Measurements from ENCODE around the gene ZNF264. TPM values are rescaled to one million over a fixed set of nuclear protein-coding genes. Genes with fewer than 3 reads are reported as not detected.

Gene ZNF264
- total and polyA plus RNA-seq, 2 of the 8 experiments (the other 6 are each of a cell fraction or from before 2014, with no cell fraction given) = 3.6 to 20.0 TPM

- Histone ChIP-seq H3K56ac (replicated peaks; ENCODE audit: insufficient read length, low read depth, low read length) (no peak overlapping the region), H3K27me3 (replicated peaks in 1 of 4; ENCODE audit: control insufficient read depth in 3 of 4, extremely low read depth in 1 of 4, insufficient read depth in 3 of 4, low read length in 3 of 4) (no peaks in the 10 kb centered on the region), H3K4ac (replicated peaks; ENCODE audit: insufficient read length, low read depth, low read length) (no peak overlapping the region), H3K79me2 (ENCODE audit: control insufficient read depth in 1 of 2, insufficient read depth in 2 of 2, low read length in 2 of 2) (peaks cover 4 to 29% of the 10 kb centered on the region in 2 experiments), H3K18ac (ENCODE audit: extremely low read depth, low read length) (no peak overlapping the region), H3K23me2 (ENCODE audit: low read depth, low read length) (peaks cover 6% of the 10 kb centered on the region), H2BK12ac (ENCODE audit: low read depth, low read length) (no peak overlapping the region), H2BK120ac (replicated peaks; ENCODE audit: low read depth, low read length) (no peak overlapping the region), H3K14ac (ENCODE audit: insufficient read length) (no peak overlapping the region), H2AK5ac (ENCODE audit: low read depth, low read length) (no peak overlapping the region), H3K4me3 (ENCODE audit: extremely low read depth in 1 of 4, insufficient read depth in 2 of 4, low read depth in 3 of 4, low read length in 4 of 4) (no peak overlapping the region), H3K79me1 (ENCODE audit: low read depth, low read length) (peaks cover 9% of the 10 kb centered on the region; the same call in 1 of the 2 replicates), H2AFZ (ENCODE audit: low read length) (no peak overlapping the region), H2BK20ac (ENCODE audit: low read length) (no peak overlapping the region), H4K5ac (ENCODE audit: insufficient read length, low read depth, low read length) (no peak overlapping the region), H3K9me3 (ENCODE audit: insufficient read depth in 2 of 2, low read depth in 1 of 2, low read length in 1 of 2) (no peaks in the 10 kb centered on the region), H4K20me1 (replicated peaks in 1 of 2; ENCODE audit: control insufficient read depth in 1 of 2, insufficient read depth in 2 of 2, low read length in 2 of 2) (peaks cover 2 to 3% of the 10 kb centered on the region in 2 experiments), H3K27ac (ENCODE audit: low read depth, low read length) (no peak overlapping the region), H2BK15ac (ENCODE audit: low read length) (no peak overlapping the region), H2BK5ac (ENCODE audit: low read depth, low read length) (no peak overlapping the region), H3K4me1 (replicated peaks in 1 of 4; ENCODE audit: control insufficient read depth in 3 of 4, insufficient read depth in 4 of 4, low read length in 3 of 4) (peaks cover 0 to 4% (median 2%) of the 10 kb centered on the region in 4 experiments; a peak in 2 of 7 replicates), H4K91ac (replicated peaks; ENCODE audit: insufficient read length, low read length) (no peak overlapping the region), H3K36me3 (ENCODE audit: control insufficient read depth in 2 of 4, insufficient read depth in 4 of 4, low read length in 3 of 4) (peaks cover 6 to 35% (median 24%) of the 10 kb centered on the region in 4 experiments; a peak in 7 of 8 replicates), H3K4me2 (ENCODE audit: insufficient read depth in 1 of 2, low read depth in 2 of 2, low read length in 2 of 2) (no peak overlapping the region), H3K9ac (replicated peaks in 1 of 4; ENCODE audit: extremely low read depth in 1 of 4, low read depth in 3 of 4, low read length in 3 of 4) (no peak overlapping the region), H4K8ac (ENCODE audit: extremely low read depth, insufficient read depth, low read length) (no peak overlapping the region), H3K23ac (ENCODE audit: insufficient read length) (no peak overlapping the region)
- CTCF ChIA-PET (ENCODE audit: partially characterized antibody) = interaction anchor here (1.0 kb wide), 2 partner anchors 159 to 160 kb away, joined by 3 read pairs; no protein-coding TSS in a partner anchor
- FAIRE-seq (no peak), DNase-seq (ENCODE audit: low read depth in 1 of 2, low spot score in 2 of 2) (no peak)
- WGBS, 2 experiments (ENCODE audit: extremely low coverage in 1 of 2, insufficient coverage in 1 of 2, insufficient read length in 1 of 2, insufficient replicate concordance in 2 of 2, low coverage in 1 of 2, low lambda C conversion rate in 2 of 2, missing lambda C conversion rate in 1 of 2) = 92% methylated on average over 6 of the region's 6 CpGs; no CpG with 5 or more reads in 1 of the 2 experiments
- POLR2A ChIA-PET (ENCODE audit: partially characterized antibody) = interaction anchor here (0.6 to 2.0 kb wide), 3 partner anchors 43 to 640 kb away, joined by 3 to 4 read pairs (median 3); partner anchors contain the start of gene ZNF264
- TF ChIP-seq POU5F1 (IDR thresholded peaks at IDR 0.05; ENCODE audit: low read depth, low read length) (no peak), TCF12 (IDR thresholded peaks at IDR 0.05; ENCODE audit: low read depth, low read length) (no peak), CBX8 (IDR thresholded peaks at IDR 0.05; ENCODE audit: borderline replicate concordance, low read depth, low read length) (no peak), EGR1 (IDR thresholded peaks at IDR 0.05; ENCODE audit: borderline replicate concordance, low read depth, low read length) (no peak), GABPA (IDR thresholded peaks at IDR 0.05; ENCODE audit: borderline replicate concordance, insufficient read depth, low read length) (no peak), RAD21 (IDR thresholded peaks at IDR 0.05 in 1 of 2, conservative IDR thresholded peaks at IDR 0.05 in 1 of 2; ENCODE audit: low read depth in 2 of 2, low read length in 2 of 2) (no peak), EP300 (IDR thresholded peaks at IDR 0.05; ENCODE audit: borderline replicate concordance in 1 of 2, low read depth in 2 of 2, low read length in 2 of 2) (no peak), SP4 (IDR thresholded peaks at IDR 0.05; ENCODE audit: low read length) (no peak), E2F6 (IDR thresholded peaks at IDR 0.05) (no peak), TAF1 (IDR thresholded peaks at IDR 0.05; ENCODE audit: low read depth, low read length) (no peak), CBX5 (IDR thresholded peaks at IDR 0.05; ENCODE audit: low read depth, low read length) (no peak)
- TF ChIP-seq, protein P1, sequence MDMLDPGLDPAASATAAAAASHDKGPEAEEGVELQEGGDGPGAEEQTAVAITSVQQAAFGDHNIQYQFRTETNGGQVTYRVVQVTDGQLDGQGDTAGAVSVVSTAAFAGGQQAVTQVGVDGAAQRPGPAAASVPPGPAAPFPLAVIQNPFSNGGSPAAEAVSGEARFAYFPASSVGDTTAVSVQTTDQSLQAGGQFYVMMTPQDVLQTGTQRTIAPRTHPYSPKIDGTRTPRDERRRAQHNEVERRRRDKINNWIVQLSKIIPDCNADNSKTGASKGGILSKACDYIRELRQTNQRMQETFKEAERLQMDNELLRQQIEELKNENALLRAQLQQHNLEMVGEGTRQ (IDR thresholded peaks at IDR 0.05; ENCODE audit: low read length) = no peak
These were observed 54.7 kb downstream of the ZNF264 start for GRCh38 chr19:57245959-57246358.

Measured in H1 (cell line).